Neural progenitor cell (in vitro differentiated cells): ENCODE measurements around the gene OXSR1. TPM values are rescaled to one million over a fixed set of nuclear protein-coding genes. Genes with fewer than 3 reads are reported as not detected.

Experiments
- DNase-seq: peaks from one replicate; pipeline ENCODE4 v3.0.0-alpha.2; 2016; ENCODE audit warnings: low spot score
- H2AFZ ChIP-seq: fragments of 200-600 bp; sonication (generic); replicated peaks from 2 replicates; pipeline ENCODE4 v1.6.1; 2016; ENCODE audit warnings: antibody characterized with exemption
- H3F3A ChIP-seq: fragments of 200-600 bp; sonication (generic); 2 replicates; pipeline ENCODE4 v1.6.1; 2016; ENCODE audit warnings: antibody characterized with exemption, low read depth
- H3K27ac ChIP-seq: fragments of 200-600 bp; sonication (generic); 2 replicates; pipeline ENCODE4 v1.5.1; 2016; ENCODE audit warnings: mild to moderate bottlenecking
- H3K27me3 ChIP-seq: fragments of 200-600 bp; sonication (generic); 2 replicates; pipeline ENCODE4 v1.6.1; 2016; ENCODE audit warnings: mild to moderate bottlenecking, moderate library complexity
- H3K36me3 ChIP-seq: fragments of 200-600 bp; sonication (generic); 2 replicates; pipeline ENCODE4 v1.5.1; 2016
- H3K4me1 ChIP-seq: fragments of 200-600 bp; sonication (generic); 2 replicates; pipeline ENCODE4 v1.6.1; 2016; ENCODE audit warnings: mixed run types
- H3K4me2 ChIP-seq: fragments of 200-600 bp; sonication (generic); 2 replicates; pipeline ENCODE4 v1.6.1; 2016
- H3K4me3 ChIP-seq: fragments of 200-600 bp; sonication (generic); 2 replicates; pipeline ENCODE4 v1.5.1; 2016
- H3K79me2 ChIP-seq: fragments of 200-600 bp; sonication (generic); 2 replicates; pipeline ENCODE4 v1.6.1; 2016; ENCODE audit warnings: low read depth
- H3K9ac ChIP-seq: fragments of 200-600 bp; sonication (generic); 2 replicates; pipeline ENCODE4 v1.6.1; 2016
- H3K9me3 ChIP-seq: fragments of 200-600 bp; sonication (generic); 2 replicates; pipeline ENCODE4 v1.5.1; 2016; ENCODE audit warnings: low read depth
- H4K20me1 ChIP-seq: fragments of 200-600 bp; sonication (generic); 2 replicates; pipeline ENCODE4 v1.6.1; 2016; ENCODE audit warnings: low read depth
- H3K27ac Mint-ChIP-seq: 3 replicates; pipeline ENCODE4 v1.8.0; 2021; ENCODE audit warnings: mixed read lengths
- H3K27me3 Mint-ChIP-seq: 2 replicates; pipeline ENCODE4 v1.8.0; 2022; ENCODE audit warnings: low read depth, mild to moderate bottlenecking, inconsistent platforms, moderate library complexity, mixed read lengths; ENCODE audit not compliant: insufficient read depth
- H3K36me3 Mint-ChIP-seq: 3 replicates; pipeline ENCODE4 v1.8.0; 2021; ENCODE audit warnings: mixed read lengths
- H3K4me1 Mint-ChIP-seq: 3 replicates; pipeline ENCODE4 v1.8.0; 2021; ENCODE audit warnings: mixed read lengths
- H3K4me3 Mint-ChIP-seq: 3 replicates; pipeline ENCODE4 v1.8.0; 2021; ENCODE audit warnings: mild to moderate bottlenecking, moderate library complexity, mixed read lengths
- H3K9me3 Mint-ChIP-seq: 3 replicates; pipeline ENCODE4 v1.8.0; 2020; ENCODE audit warnings: mixed read lengths
- CTCF ChIP-seq: fragments of 200-600 bp; sonication (generic); IDR thresholded peaks from 2 replicates; pipeline ENCODE4 v1.5.1; 2017; ENCODE audit warnings: antibody characterized with exemption, mild to moderate bottlenecking
- EZH2 ChIP-seq: fragments of 200-600 bp; sonication (generic); IDR thresholded peaks from 2 replicates; pipeline ENCODE4 v1.6.1; 2017; ENCODE audit warnings: antibody characterized with exemption, mild to moderate bottlenecking, moderate library complexity
- EZH2phosphoT487 ChIP-seq: fragments of 200-600 bp; sonication (generic); IDR thresholded peaks from 2 replicates; pipeline ENCODE4 v1.6.1; 2017; ENCODE audit warnings: antibody characterized with exemption
- total RNA-seq: library from RNA; depleted of rRNA; stranded (reverse); fragments of >200 nt; gene quantifications from 2 replicates; pipeline ENCODE4 v1.2.3, GENCODE V29; 2015; ENCODE audit warnings: low replicate concordance

The OXSR1 gene
- total RNA-seq, 1 donor from 2014 or later = 65.8 TPM

GRCh38 chr3:38121451-38121831 lies 43.9 kb upstream of the OXSR1 start:
- no peak for DNase-seq

GRCh38 chr3:38121832-38122461 lies 43.4 kb upstream of the OXSR1 start:
- no peaks in the 10 kb centered on the region for H3K9me3 ChIP-seq
- no peak overlapping the region for H3K4me2 ChIP-seq
- no peak overlapping the region for H3K9ac ChIP-seq
- H3K36me3 Mint-ChIP-seq = peaks cover 20% of the 10 kb centered on the region
- no peak for DNase-seq
- no peaks in the 10 kb centered on the region for H3K4me1 Mint-ChIP-seq
- no peaks in the 10 kb centered on the region for H3K27me3 ChIP-seq
- no peak overlapping the region for H3K4me3 ChIP-seq
- no peaks in the 10 kb centered on the region for H3K36me3 ChIP-seq
- H3K9me3 Mint-ChIP-seq = no peaks in the 10 kb centered on the region
- no peaks in the 10 kb centered on the region for H3K79me2 ChIP-seq
- no peak overlapping the region for H3K27ac ChIP-seq
- TF ChIP-seq EZH2 (no peak), CTCF (no peak), EZH2phosphoT487 (no peak)
- no peak overlapping the region for H3K4me3 Mint-ChIP-seq
- H3F3A ChIP-seq = no peaks in the 10 kb centered on the region
- no peak overlapping the region for H2AFZ ChIP-seq
- H3K27ac Mint-ChIP-seq = peak overlapping the region; percentile 42
- H3K4me1 ChIP-seq = no peaks in the 10 kb centered on the region
- H3K27me3 Mint-ChIP-seq = no peaks in the 10 kb centered on the region
- peaks cover 3% of the 10 kb centered on the region for H4K20me1 ChIP-seq

More at GRCh38 chr3:38121451-38121831, 43.9 kb upstream of the OXSR1 start:
- no peaks in the 10 kb centered on the region for H3F3A ChIP-seq
- no peaks in the 10 kb centered on the region for H3K36me3 ChIP-seq
- no peaks in the 10 kb centered on the region for H3K27me3 ChIP-seq
- H3K4me3 Mint-ChIP-seq = no peak overlapping the region
- H3K9me3 ChIP-seq = no peaks in the 10 kb centered on the region
- no peaks in the 10 kb centered on the region for H3K27me3 Mint-ChIP-seq
- H3K4me1 ChIP-seq = no peaks in the 10 kb centered on the region
- H3K4me3 ChIP-seq = no peak overlapping the region
- no peak overlapping the region for H3K27ac Mint-ChIP-seq
- H2AFZ ChIP-seq = no peak overlapping the region
- no peak for TF ChIP-seq CTCF
- TF ChIP-seq EZH2 = no peak
- no peak for TF ChIP-seq EZH2phosphoT487
- H3K4me2 ChIP-seq = no peak overlapping the region
- H3K9ac ChIP-seq = no peak overlapping the region
- H4K20me1 ChIP-seq = peaks cover 3% of the 10 kb centered on the region
- no peaks in the 10 kb centered on the region for H3K79me2 ChIP-seq
- H3K4me1 Mint-ChIP-seq = no peaks in the 10 kb centered on the region
- peaks cover 20% of the 10 kb centered on the region for H3K36me3 Mint-ChIP-seq
- no peak overlapping the region for H3K27ac ChIP-seq
- no peaks in the 10 kb centered on the region for H3K9me3 Mint-ChIP-seq

- H3K9me3 Mint-ChIP-seq = no peaks in the 10 kb centered on the region
- TF ChIP-seq CTCF (no peak), EZH2phosphoT487 (no peak), EZH2 (no peak)
- no peaks in the 10 kb centered on the region for H3K27me3 Mint-ChIP-seq
- no peak for DNase-seq
- no peaks in the 10 kb centered on the region for H3K79me2 ChIP-seq
- H3K36me3 Mint-ChIP-seq = peaks cover 24% of the 10 kb centered on the region
- no peaks in the 10 kb centered on the region for H3K27me3 ChIP-seq
- no peaks in the 10 kb centered on the region for H3K9me3 ChIP-seq
- peaks cover 3% of the 10 kb centered on the region for H4K20me1 ChIP-seq
- no peak overlapping the region for H3K4me3 Mint-ChIP-seq
- H3K4me1 Mint-ChIP-seq = no peaks in the 10 kb centered on the region
- H2AFZ ChIP-seq = no peak overlapping the region
- H3K36me3 ChIP-seq = no peaks in the 10 kb centered on the region
- H3K4me2 ChIP-seq = no peak overlapping the region
- H3K4me1 ChIP-seq = no peaks in the 10 kb centered on the region
- H3K4me3 ChIP-seq = no peak overlapping the region
- no peak overlapping the region for H3K27ac Mint-ChIP-seq
- no peak overlapping the region for H3K27ac ChIP-seq
- no peak overlapping the region for H3K9ac ChIP-seq
- no peaks in the 10 kb centered on the region for H3F3A ChIP-seq
Measured at GRCh38 chr3:38122712-38123290, 42.5 kb upstream of the OXSR1 start.
